ENCODE results near the gene SCD5.

DNA sequence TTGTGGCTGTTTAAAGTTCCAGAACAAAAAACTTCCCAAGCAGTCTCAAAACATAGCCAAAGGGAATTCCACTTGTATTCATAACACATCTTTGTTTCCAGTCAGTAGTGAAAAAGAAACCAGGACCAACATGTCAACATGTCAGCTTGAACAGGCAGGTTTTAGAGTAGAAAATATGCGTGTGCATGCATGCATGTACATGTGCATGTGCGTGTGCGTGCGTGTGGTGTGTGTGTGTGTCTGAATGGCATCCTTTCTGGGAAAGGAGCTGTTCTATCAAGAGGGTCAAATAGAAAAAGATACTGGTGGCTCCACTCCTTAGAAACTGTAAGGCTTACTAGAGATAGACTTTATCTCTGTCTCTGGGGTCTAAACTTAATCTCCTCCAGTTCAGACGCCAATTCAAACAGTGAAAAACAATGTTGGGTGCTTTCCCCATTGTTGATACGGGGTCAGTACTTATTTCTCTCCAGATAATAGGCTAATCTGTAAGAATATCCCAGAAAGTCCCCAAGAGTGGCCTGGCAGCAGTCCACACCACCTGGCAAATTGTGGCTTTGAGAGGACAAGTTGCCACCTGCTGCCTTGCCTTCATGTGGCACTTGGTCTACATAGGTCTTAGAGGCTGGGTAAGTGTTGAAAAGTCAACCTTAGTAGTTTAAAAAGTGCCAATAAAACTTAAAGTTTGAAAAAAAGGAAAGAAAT lies 110.4 kb downstream of the SCD5 start:
- no peak for TF ChIP-seq YY1 (IDR thresholded peaks at IDR 0.05; ENCODE audit: insufficient read depth, insufficient replicate concordance, low read depth, low read length)
- TF ChIP-seq ZNF552 (CRISPR knock-in tag; IDR thresholded peaks at IDR 0.05; ENCODE audit: borderline replicate concordance): no peak
- TF ChIP-seq, protein P1, sequence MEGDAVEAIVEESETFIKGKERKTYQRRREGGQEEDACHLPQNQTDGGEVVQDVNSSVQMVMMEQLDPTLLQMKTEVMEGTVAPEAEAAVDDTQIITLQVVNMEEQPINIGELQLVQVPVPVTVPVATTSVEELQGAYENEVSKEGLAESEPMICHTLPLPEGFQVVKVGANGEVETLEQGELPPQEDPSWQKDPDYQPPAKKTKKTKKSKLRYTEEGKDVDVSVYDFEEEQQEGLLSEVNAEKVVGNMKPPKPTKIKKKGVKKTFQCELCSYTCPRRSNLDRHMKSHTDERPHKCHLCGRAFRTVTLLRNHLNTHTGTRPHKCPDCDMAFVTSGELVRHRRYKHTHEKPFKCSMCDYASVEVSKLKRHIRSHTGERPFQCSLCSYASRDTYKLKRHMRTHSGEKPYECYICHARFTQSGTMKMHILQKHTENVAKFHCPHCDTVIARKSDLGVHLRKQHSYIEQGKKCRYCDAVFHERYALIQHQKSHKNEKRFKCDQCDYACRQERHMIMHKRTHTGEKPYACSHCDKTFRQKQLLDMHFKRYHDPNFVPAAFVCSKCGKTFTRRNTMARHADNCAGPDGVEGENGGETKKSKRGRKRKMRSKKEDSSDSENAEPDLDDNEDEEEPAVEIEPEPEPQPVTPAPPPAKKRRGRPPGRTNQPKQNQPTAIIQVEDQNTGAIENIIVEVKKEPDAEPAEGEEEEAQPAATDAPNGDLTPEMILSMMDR (CRISPR knock-in tag; IDR thresholded peaks at IDR 0.05): no peak
- TF ChIP-seq, protein P2, sequence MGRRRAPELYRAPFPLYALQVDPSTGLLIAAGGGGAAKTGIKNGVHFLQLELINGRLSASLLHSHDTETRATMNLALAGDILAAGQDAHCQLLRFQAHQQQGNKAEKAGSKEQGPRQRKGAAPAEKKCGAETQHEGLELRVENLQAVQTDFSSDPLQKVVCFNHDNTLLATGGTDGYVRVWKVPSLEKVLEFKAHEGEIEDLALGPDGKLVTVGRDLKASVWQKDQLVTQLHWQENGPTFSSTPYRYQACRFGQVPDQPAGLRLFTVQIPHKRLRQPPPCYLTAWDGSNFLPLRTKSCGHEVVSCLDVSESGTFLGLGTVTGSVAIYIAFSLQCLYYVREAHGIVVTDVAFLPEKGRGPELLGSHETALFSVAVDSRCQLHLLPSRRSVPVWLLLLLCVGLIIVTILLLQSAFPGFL (CRISPR knock-in tag; IDR thresholded peaks at IDR 0.05): no peak
- TF ChIP-seq ZFP1 (CRISPR knock-in tag; IDR thresholded peaks at IDR 0.05): no peak
